ENCODE data around the gene C1QTNF6. TPM values are rescaled to one million over a fixed set of nuclear protein-coding genes. Genes with fewer than 3 reads are reported as not detected.

The C1QTNF6 gene
- total and polyA plus RNA-seq, 2 of the 4 experiments (the other 2 are of a cell fraction) = 1.1 to 10.9 TPM

DNA sequence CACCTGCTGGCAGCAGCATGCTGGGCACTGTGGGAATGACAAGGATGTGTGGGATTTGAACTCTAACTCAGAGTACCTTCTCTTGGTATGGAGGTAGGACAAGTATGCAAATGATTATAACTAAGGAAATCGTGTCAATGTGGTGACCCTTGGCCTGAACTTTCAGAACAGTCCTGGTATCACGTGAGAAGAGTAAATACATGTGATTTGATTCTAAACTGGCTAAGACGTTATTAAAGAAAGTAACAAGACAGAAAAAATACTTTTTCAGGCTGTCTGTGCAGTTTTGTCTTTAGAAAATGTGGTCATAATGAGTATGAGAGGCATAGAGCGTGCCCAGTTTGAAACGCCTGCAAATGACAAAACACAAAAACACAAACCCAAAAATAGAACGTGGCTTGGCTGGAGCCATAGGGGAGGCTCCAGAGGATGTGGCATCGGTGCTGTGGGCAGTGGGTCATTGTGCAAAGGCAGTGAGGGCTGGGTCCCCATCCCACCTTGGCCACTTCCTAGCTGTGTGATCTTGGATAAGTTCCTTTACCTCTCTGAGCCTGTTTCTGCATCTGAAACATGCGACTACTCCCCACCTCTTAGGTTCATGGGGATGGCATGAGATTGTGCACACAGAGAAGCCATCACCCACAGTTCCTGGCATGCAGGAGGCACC lies 19.9 kb downstream of the C1QTNF6 start:
- Histone ChIP-seq H3K9me1 (ENCODE audit: insufficient read depth, low read length) (no peaks in the 10 kb centered on the region), H4K8ac (ENCODE audit: low read depth in 2 of 2, low read length in 2 of 2) (no peak overlapping the region), H4K91ac (ENCODE audit: insufficient read depth, low read depth, low read length) (no peak overlapping the region), H2BK5ac (ENCODE audit: low read depth, low read length, poor library complexity, severe bottlenecking) (no peak overlapping the region), H3K4me3 (ENCODE audit: insufficient read depth, low read depth, low read length) (no peak overlapping the region), H2AK5ac (ENCODE audit: low read depth, low read length) (no peak overlapping the region), H3K27me3 (ENCODE audit: control insufficient read depth, insufficient read depth, low read length) (peaks cover 24% of the 10 kb centered on the region), H4K20me1 (ENCODE audit: insufficient read depth, low read length) (no peaks in the 10 kb centered on the region), H3K9me3 (ENCODE audit: control insufficient read depth, insufficient read depth, low read length) (no peaks in the 10 kb centered on the region), H3K4me2 (ENCODE audit: low read depth, low read length) (no peak overlapping the region), H3K14ac (replicated peaks; ENCODE audit: low read depth, low read length) (no peak overlapping the region), H2BK20ac (ENCODE audit: low read depth, low read length) (no peak overlapping the region), H3K79me1 (ENCODE audit: low read depth in 1 of 2, low read length in 2 of 2) (no peaks in the 10 kb centered on the region), H3K23ac (ENCODE audit: low read depth, low read length) (no peak overlapping the region; the same call in 1 of the 2 replicates), H2BK15ac (ENCODE audit: low read depth, low read length) (no peak overlapping the region), H2AK9ac (replicated peaks; ENCODE audit: low read depth, low read length, poor library complexity) (peak overlapping the region; percentile 68), H2BK120ac (ENCODE audit: low read depth, low read length) (no peak overlapping the region), H3K18ac (ENCODE audit: low read depth, low read length) (no peak overlapping the region), H3K9ac (ENCODE audit: low read depth, low read length) (no peak overlapping the region), H3K36me3 (ENCODE audit: control insufficient read depth, insufficient read depth, low read length) (no peaks in the 10 kb centered on the region), H3K4ac (ENCODE audit: low read depth, low read length) (no peak overlapping the region), H4K5ac (ENCODE audit: low read depth, low read length) (no peak overlapping the region), H3K56ac (ENCODE audit: extremely low read depth, insufficient read depth, low read length) (no peak overlapping the region), H3K27ac (ENCODE audit: insufficient read depth, low read length) (no peak overlapping the region), H3K4me1 (ENCODE audit: control insufficient read depth, insufficient read depth, low read length) (no peaks in the 10 kb centered on the region; the same call in 1 of the 2 replicates), H2AFZ (replicated peaks; ENCODE audit: low read length, poor library complexity) (no peak overlapping the region)
- DNase-seq (no peak), ATAC-seq (ENCODE audit: low read depth) (no peak)
- ChIA-PET POLR2A (ENCODE audit: unreplicated experiment) (no interaction called here), CTCF (interaction anchor here (0.5 kb wide), 1 partner anchor 284 kb away, joined by 3 read pairs; no protein-coding TSS in a partner anchor)
- WGBS, 2 experiments (ENCODE audit: extremely low coverage in 2 of 2, insufficient read length in 1 of 2) = 38% methylated on average over 2 of the region's 8 CpGs; no CpG with 5 or more reads in 1 of the 2 experiments
- in situ Hi-C loops (cut with MboI; ENCODE audit: low sequenced_read_pairs) (no loop called here), intact Hi-C loops (cut with micrococcal nuclease) (no loop called here), dilution Hi-C loops (cut with HindIII; ENCODE audit: low sequenced_read_pairs, unreplicated experiment) (no loop called here)
- no TSS peak for BruUV-seq (replicated peaks)
- TF ChIP-seq POLR2A (IDR thresholded peaks at IDR 0.05; ENCODE audit: low read depth, low read length) = no peak
- TF ChIP-seq MAFK (IDR thresholded peaks at IDR 0.05; ENCODE audit: low read depth, low read length) = no peak
- TF ChIP-seq MAZ (IDR thresholded peaks at IDR 0.05; ENCODE audit: borderline replicate concordance, low read depth, low read length) = no peak
- TF ChIP-seq, protein P1, sequence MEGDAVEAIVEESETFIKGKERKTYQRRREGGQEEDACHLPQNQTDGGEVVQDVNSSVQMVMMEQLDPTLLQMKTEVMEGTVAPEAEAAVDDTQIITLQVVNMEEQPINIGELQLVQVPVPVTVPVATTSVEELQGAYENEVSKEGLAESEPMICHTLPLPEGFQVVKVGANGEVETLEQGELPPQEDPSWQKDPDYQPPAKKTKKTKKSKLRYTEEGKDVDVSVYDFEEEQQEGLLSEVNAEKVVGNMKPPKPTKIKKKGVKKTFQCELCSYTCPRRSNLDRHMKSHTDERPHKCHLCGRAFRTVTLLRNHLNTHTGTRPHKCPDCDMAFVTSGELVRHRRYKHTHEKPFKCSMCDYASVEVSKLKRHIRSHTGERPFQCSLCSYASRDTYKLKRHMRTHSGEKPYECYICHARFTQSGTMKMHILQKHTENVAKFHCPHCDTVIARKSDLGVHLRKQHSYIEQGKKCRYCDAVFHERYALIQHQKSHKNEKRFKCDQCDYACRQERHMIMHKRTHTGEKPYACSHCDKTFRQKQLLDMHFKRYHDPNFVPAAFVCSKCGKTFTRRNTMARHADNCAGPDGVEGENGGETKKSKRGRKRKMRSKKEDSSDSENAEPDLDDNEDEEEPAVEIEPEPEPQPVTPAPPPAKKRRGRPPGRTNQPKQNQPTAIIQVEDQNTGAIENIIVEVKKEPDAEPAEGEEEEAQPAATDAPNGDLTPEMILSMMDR (conservative IDR thresholded peaks at IDR 0.05; ENCODE audit: low read depth, low read length) = no peak
- no peak for TF ChIP-seq NFE2L2 (IDR thresholded peaks at IDR 0.05; ENCODE audit: low read depth, low read length)
- no peak for TF ChIP-seq CHD1 (IDR thresholded peaks at IDR 0.05; ENCODE audit: low read depth, low read length)
- no peak for TF ChIP-seq RCOR1 (IDR thresholded peaks at IDR 0.05; ENCODE audit: insufficient replicate concordance, low read length)
- TF ChIP-seq BHLHE40 (IDR thresholded peaks at IDR 0.05; ENCODE audit: low read depth, low read length) = no peak
- TF ChIP-seq, protein P2, sequence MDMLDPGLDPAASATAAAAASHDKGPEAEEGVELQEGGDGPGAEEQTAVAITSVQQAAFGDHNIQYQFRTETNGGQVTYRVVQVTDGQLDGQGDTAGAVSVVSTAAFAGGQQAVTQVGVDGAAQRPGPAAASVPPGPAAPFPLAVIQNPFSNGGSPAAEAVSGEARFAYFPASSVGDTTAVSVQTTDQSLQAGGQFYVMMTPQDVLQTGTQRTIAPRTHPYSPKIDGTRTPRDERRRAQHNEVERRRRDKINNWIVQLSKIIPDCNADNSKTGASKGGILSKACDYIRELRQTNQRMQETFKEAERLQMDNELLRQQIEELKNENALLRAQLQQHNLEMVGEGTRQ (IDR thresholded peaks at IDR 0.05; ENCODE audit: low read depth, low read length) = no peak
- TF ChIP-seq FOS (IDR thresholded peaks at IDR 0.05; ENCODE audit: low read depth, low read length) = no peak
- no peak for TF ChIP-seq CEBPB (IDR thresholded peaks at IDR 0.05; ENCODE audit: low read depth, low read length)
- no peak for TF ChIP-seq RAD21 (IDR thresholded peaks at IDR 0.05; ENCODE audit: low read length)
- TF ChIP-seq MXI1 (IDR thresholded peaks at IDR 0.05; ENCODE audit: borderline replicate concordance, low read depth, low read length) = no peak
- TF ChIP-seq SMC3 (IDR thresholded peaks at IDR 0.05; ENCODE audit: low read depth, low read length) = no peak
- no peak for TF ChIP-seq RFX5 (IDR thresholded peaks at IDR 0.05; ENCODE audit: low read depth, low read length)
- TF ChIP-seq, protein P3, sequence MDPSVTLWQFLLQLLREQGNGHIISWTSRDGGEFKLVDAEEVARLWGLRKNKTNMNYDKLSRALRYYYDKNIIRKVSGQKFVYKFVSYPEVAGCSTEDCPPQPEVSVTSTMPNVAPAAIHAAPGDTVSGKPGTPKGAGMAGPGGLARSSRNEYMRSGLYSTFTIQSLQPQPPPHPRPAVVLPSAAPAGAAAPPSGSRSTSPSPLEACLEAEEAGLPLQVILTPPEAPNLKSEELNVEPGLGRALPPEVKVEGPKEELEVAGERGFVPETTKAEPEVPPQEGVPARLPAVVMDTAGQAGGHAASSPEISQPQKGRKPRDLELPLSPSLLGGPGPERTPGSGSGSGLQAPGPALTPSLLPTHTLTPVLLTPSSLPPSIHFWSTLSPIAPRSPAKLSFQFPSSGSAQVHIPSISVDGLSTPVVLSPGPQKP (IDR thresholded peaks at IDR 0.05; ENCODE audit: borderline replicate concordance, low read depth, low read length) = no peak
